Measurements from ENCODE around the gene ZMYND15.
A peak's percentile ranks its signal among the peaks of the same experiment; 100 is the strongest.

ZMYND15 gene

GRCh38 chr17:4788159-4788806 is 48.6 kb downstream of the ZMYND15 start:
- DNase-seq: no peak

GRCh38 chr17:4788807-4789700 is 49.4 kb downstream of the ZMYND15 start, which contains the start of gene GLTPD2:
GLTPD2 (plus strand) TSS chr17:4788964; CDS start chr17:4789012, 48 bp downstream.
- DNase-seq: no peak

GRCh38 chr17:4789701-4789950 is 50.0 kb downstream of the ZMYND15 start:
- DNase-seq: no peak

GRCh38 chr17:4789951-4790704 is 50.5 kb downstream of the ZMYND15 start:
- DNase-seq: peak; percentile 80

- DNase-seq: no peak
Measured at GRCh38 chr17:4790705-4791088, 51.1 kb downstream of the ZMYND15 start.

GRCh38 chr17:4795168-4795567 is 55.5 kb downstream of the ZMYND15 start:
- DNase-seq: no peak

Data from hematopoietic multipotent progenitor cell treated with erythropoietin and hydrocortisone succinate and interleukin-3 and kit ligand, for 8 days (in vitro differentiated cells).